Erythroblast (primary cell): ENCODE results near the gene CETP.

Experiments used
- GATA1 ChIP-seq: IDR thresholded peaks from 2 replicates; pipeline ENCODE4 v1.6.1; 2011; ENCODE audit warnings: low read depth, mild to moderate bottlenecking, control low read depth, low read length, moderate library complexity
- POLR2A ChIP-seq: IDR thresholded peaks from 2 replicates; pipeline ENCODE4 v1.6.1; 2011; ENCODE audit warnings: mild to moderate bottlenecking, low read length

- TF ChIP-seq POLR2A (no peak), GATA1 (no peak)
Observed at GRCh38 chr16:56997264-56997663, 35.5 kb downstream of the CETP start.
